CD4-positive, alpha-beta T cell treated with Interleukin-21 for 1 hour (primary cell): ENCODE data around the gene ERMARD.

Source experiments
- DNase-seq: peaks from one replicate; pipeline ENCODE4 v3.0.0-alpha.2; 2020

Gene ERMARD

DNA sequence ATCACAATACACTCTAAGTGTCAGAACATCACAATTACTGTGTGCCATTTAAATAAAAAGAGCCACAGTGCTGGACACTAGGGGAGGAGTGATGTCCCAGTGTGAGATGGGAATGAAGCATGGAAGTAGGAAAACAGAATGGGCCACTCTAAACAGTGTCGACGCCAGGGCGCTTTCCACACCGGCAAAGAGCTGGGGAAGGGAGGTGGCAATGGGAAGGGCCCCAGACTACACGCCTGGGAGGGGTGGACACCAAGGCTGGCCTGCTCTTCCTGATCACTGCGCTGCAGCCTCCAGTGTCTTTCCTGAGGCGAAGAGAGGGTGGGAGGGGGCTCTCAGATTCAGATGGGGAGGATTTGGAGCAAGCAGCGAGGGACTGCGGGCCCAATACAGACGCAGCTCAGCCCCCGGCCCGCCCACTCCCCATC, 75.9 kb downstream of the ERMARD start:
- DNase-seq: no peak

DNA sequence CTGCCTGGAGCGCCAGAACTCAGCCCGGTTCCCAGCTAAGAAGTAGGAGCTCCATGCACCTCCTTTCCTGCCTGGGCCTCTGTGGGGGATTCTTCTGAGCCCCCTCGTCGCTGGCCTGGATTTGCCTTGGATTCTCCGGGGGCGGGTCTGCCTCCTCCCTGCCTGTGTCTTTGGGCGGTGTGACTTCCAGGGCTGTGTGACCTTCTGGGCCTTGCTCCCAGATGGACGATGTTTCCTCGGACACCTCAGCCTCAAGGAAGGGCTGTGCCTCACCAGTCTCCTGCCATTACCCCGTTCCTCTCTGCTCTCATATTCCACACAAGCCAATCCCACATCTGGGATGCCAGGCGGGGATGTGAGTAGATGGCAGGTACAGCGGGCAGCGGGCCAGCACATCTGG, 76.8 kb downstream of the ERMARD start:
- DNase-seq: no peak

DNA sequence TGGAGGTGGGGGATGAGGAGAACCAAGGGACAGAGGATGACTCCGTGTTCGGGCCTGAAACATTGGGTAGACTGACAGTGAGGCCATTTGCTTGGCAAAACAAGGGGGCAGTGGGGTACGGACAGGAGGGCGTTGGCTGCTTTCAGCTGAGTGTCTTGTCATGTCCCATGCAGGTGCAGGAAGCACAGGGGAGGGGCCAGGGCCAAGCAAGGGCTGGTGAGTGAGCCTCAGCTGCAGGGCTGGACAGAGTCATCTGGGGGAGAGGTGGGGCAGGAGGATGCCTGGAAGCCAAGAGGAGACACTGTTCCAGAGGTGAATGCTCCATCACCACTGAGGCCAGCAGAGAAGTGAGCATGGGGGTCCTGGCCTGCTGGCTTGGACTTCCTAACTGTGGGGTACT, 78.4 kb downstream of the ERMARD start:
- DNase-seq: no peak

- no peak for DNase-seq
Observed at GRCh38 chr6:169830876-169831275, 79.5 kb downstream of the ERMARD start.
